HEK293 (cell line): ENCODE data around the gene SYNGR3.
"Not testable (repeated sequence)": the region's sequence is repeated elsewhere in the genome, so short reads cannot be mapped to it uniquely, and the experiment has no call there.

Experiments used
- CTCF ChIA-PET: fragments of 350-600 bp; formaldehyde crosslinking; extraction: SDS; loops from one replicate; lab custom pipeline; 2021; ENCODE audit warnings: antibody characterized with exemption; lab: Yijun Ruan, JAX
- POLR2A ChIA-PET: fragments of 300-600 bp; formaldehyde crosslinking; extraction: SDS; loops from one replicate; lab custom pipeline; 2020; ENCODE audit warnings: antibody characterized with exemption, inconsistent platforms; lab: Yijun Ruan, JAX
- H3K27ac ChIP-seq: fragments of 200-500 bp; sonication (Bioruptor generic); 2 replicates; pipeline ENCODE4 v1.5.1; 2014; ENCODE audit warnings: low read depth, low read length, control low read depth, inconsistent platforms; ENCODE audit errors: extremely low read depth
- H3K36me3 ChIP-seq, 2 experiments: fragments of 200-500 bp in 1 of 2; sonication (Bioruptor generic) in 1 of 2; 1 replicate in 1 of 2; 2 replicates in 1 of 2; pipeline ENCODE4 v1.5.1; 2014 to 2017; ENCODE audit warnings: inconsistent platforms in 2 of 2, low read length in 2 of 2; ENCODE audit not compliant: control insufficient read depth in 2 of 2, insufficient read depth in 1 of 2
- H3K4me1 ChIP-seq: fragments of 200-500 bp; sonication (Bioruptor generic); 2 replicates; pipeline ENCODE4 v1.5.1; 2014; ENCODE audit warnings: mild to moderate bottlenecking, low read length, inconsistent platforms; ENCODE audit not compliant: control insufficient read depth, insufficient read depth
- H3K4me3 ChIP-seq: 2 replicates; pipeline ENCODE4 v1.5.1; 2011; ENCODE audit warnings: low read depth, mild to moderate bottlenecking, control low read depth, low read length, moderate library complexity
- H3K9me3 ChIP-seq: fragments of 200-500 bp; sonication (Bioruptor generic); 2 replicates; pipeline ENCODE4 v1.5.1; 2014; ENCODE audit warnings: low read depth, low read length, inconsistent platforms; ENCODE audit not compliant: control insufficient read depth, insufficient read depth
- EGR2 ChIP-seq: fragments of 450-650 bp; formaldehyde crosslinking; IDR thresholded peaks from 2 replicates; pipeline ENCODE4 v1.5.1; 2016; ENCODE audit warnings: low read depth, missing biosample characterization, missing genetic modification characterization
- FEZF1 ChIP-seq: fragments of 450-650 bp; formaldehyde crosslinking; IDR thresholded peaks from 2 replicates; pipeline ENCODE4 v1.5.1; 2016; ENCODE audit warnings: missing biosample characterization, missing genetic modification characterization
- HIC1 ChIP-seq: fragments of 450-650 bp; formaldehyde crosslinking; IDR thresholded peaks from 2 replicates; pipeline ENCODE4 v1.5.1; 2016; ENCODE audit warnings: missing biosample characterization, missing genetic modification characterization
- HOXA7 ChIP-seq: sonication (generic); formaldehyde crosslinking; IDR thresholded peaks from 2 replicates; pipeline ENCODE4 v1.8.1; 2022; ENCODE audit warnings: missing genetic modification reagents, borderline replicate concordance
- IKZF3 ChIP-seq: fragments of 450-650 bp; IDR thresholded peaks from 2 replicates; pipeline ENCODE4 v1.5.0; 2018; ENCODE audit warnings: missing biosample characterization, mild to moderate bottlenecking, missing genetic modification characterization, moderate library complexity
- KLF17 ChIP-seq: fragments of 450-650 bp; formaldehyde crosslinking; IDR thresholded peaks from 2 replicates; pipeline ENCODE4 v1.5.1; 2016; ENCODE audit warnings: missing biosample characterization, missing genetic modification characterization
- ZBTB17 ChIP-seq: fragments of 450-650 bp; formaldehyde crosslinking; IDR thresholded peaks from 2 replicates; pipeline ENCODE4 v1.5.1; 2016; ENCODE audit warnings: missing biosample characterization, missing genetic modification characterization
- ZBTB21 ChIP-seq: fragments of 450-650 bp; formaldehyde crosslinking; IDR thresholded peaks from 2 replicates; pipeline ENCODE4 v1.5.1; 2017; ENCODE audit warnings: missing biosample characterization, missing genetic modification characterization
- ZBTB26 ChIP-seq: fragments of 450-650 bp; formaldehyde crosslinking; optimal IDR thresholded peaks from 2 replicates; pipeline ENCODE3; 2016; ENCODE audit warnings: missing biosample characterization, mild to moderate bottlenecking, missing genetic modification characterization
- ZFHX2 ChIP-seq: fragments of 450-650 bp; formaldehyde crosslinking; conservative IDR thresholded peaks from 2 replicates; pipeline ENCODE4 v1.5.1; 2016; ENCODE audit warnings: missing biosample characterization, missing genetic modification characterization
- ZIC2 ChIP-seq: fragments of 450-650 bp; formaldehyde crosslinking; IDR thresholded peaks from 2 replicates; pipeline ENCODE4 v1.5.1; 2016; ENCODE audit warnings: missing biosample characterization, missing genetic modification characterization
- ZNF157 ChIP-seq: fragments of 450-650 bp; formaldehyde crosslinking; IDR thresholded peaks from 2 replicates; pipeline ENCODE4 v1.5.1; 2016; ENCODE audit warnings: missing biosample characterization, missing genetic modification characterization
- ZNF398 ChIP-seq: fragments of 450-650 bp; formaldehyde crosslinking; IDR thresholded peaks from 2 replicates; pipeline ENCODE4 v1.5.1; 2017; ENCODE audit warnings: missing biosample characterization, missing genetic modification characterization
- ZNF558 ChIP-seq: fragments of 450-650 bp; formaldehyde crosslinking; IDR thresholded peaks from 2 replicates; pipeline ENCODE4 v1.5.1; 2016; ENCODE audit warnings: missing biosample characterization, missing genetic modification characterization
- ZNF560 ChIP-seq: fragments of 450-650 bp; formaldehyde crosslinking; IDR thresholded peaks from 2 replicates; pipeline ENCODE4 v1.5.1; 2017; ENCODE audit warnings: missing biosample characterization, missing genetic modification characterization, borderline replicate concordance
- ZNF600 ChIP-seq: fragments of 450-650 bp; formaldehyde crosslinking; IDR thresholded peaks from 2 replicates; pipeline ENCODE4 v1.5.1; 2016; ENCODE audit warnings: missing biosample characterization, missing genetic modification characterization
- ZNF624 ChIP-seq: fragments of 450-650 bp; formaldehyde crosslinking; IDR thresholded peaks from 2 replicates; pipeline ENCODE4 v1.5.1; 2017; ENCODE audit warnings: missing biosample characterization, missing genetic modification characterization
- ZNF677 ChIP-seq: fragments of 450-650 bp; IDR thresholded peaks from 2 replicates; pipeline ENCODE4 v1.5.0; 2018; ENCODE audit warnings: missing biosample characterization, mild to moderate bottlenecking, missing genetic modification characterization, moderate library complexity
- ZNF837 ChIP-seq: fragments of 450-650 bp; formaldehyde crosslinking; IDR thresholded peaks from 2 replicates; pipeline ENCODE4 v1.5.1; 2016; ENCODE audit warnings: missing biosample characterization, missing genetic modification characterization

SYNGR3 gene

GRCh38 chr16:2033057-2033908, 43.5 kb downstream of the SYNGR3 start (continued):
- TF ChIP-seq ZNF398 (tag by site-specific recombination), result 0 out of 2 replicates have a peak, but pooled peaks have one; percentile 13
- TF ChIP-seq HOXA7 (CRISPR knock-in tag), result no peak
- TF ChIP-seq ZNF837 (tag by site-specific recombination), result no peak
- TF ChIP-seq ZNF677 (tag by site-specific recombination), result no peak
- peak; percentile 55; the same call in 1 of the 2 replicates for TF ChIP-seq ZIC2 (tag by site-specific recombination)
- TF ChIP-seq ZNF600 (tag by site-specific recombination), result peak; percentile 51; the same call in 1 of the 2 replicates
- TF ChIP-seq IKZF3, result no peak
- no peak for TF ChIP-seq ZBTB21 (tag by site-specific recombination)
- peak; percentile 42; the same call in 1 of the 2 replicates for TF ChIP-seq KLF17 (tag by site-specific recombination)
- no peak for TF ChIP-seq ZNF558 (tag by site-specific recombination)
- peak; percentile 56; the same call in 1 of the 2 replicates for TF ChIP-seq HIC1 (tag by site-specific recombination)
- no peak for TF ChIP-seq ZNF157 (tag by site-specific recombination)
- no peak for TF ChIP-seq ZNF560
- peak; percentile 35; the same call in 1 of the 2 replicates for TF ChIP-seq ZBTB17 (tag by site-specific recombination)
- no peak for TF ChIP-seq ZBTB26 (tag by site-specific recombination)
- TF ChIP-seq ZNF624 (tag by site-specific recombination), result no peak
- TF ChIP-seq FEZF1 (tag by site-specific recombination), result peak; percentile 19; the same call in 1 of the 2 replicates

- TF ChIP-seq EGR2 (tag by site-specific recombination), result peak; percentile 86
- TF ChIP-seq ZFHX2, result peak; percentile 81
- peaks cover 0 to 16% of the 10 kb centered on the region in 2 experiments; a peak in 1 of 3 replicates for H3K36me3 ChIP-seq
- not testable (repeated sequence) for H3K9me3 ChIP-seq, H3K4me3 ChIP-seq, H3K27ac ChIP-seq, H3K4me1 ChIP-seq
- ChIA-PET POLR2A (interaction anchor here (1.1 to 2.6 kb wide), 2 partner anchors 14 to 121 kb away, joined by 3 to 16 read pairs; partner anchors contain the start of genes NTHL1, TRAF7 and TSC2), CTCF (interaction anchor here (1.0 kb wide), 1 partner anchor 103 kb away, joined by 3 read pairs; no protein-coding TSS in a partner anchor)
These were observed 44.3 kb downstream of the SYNGR3 start for GRCh38 chr16:2033909-2034695.
